Hypothalamus (tissue), 51 donors: ENCODE results near the gene VPS9D1.

ENCODE experiments used
- DNase-seq, 51 donors: peaks; one replicate each; lab custom pipeline; 2025; lab: John Stamatoyannopoulos, UW

The VPS9D1 gene

DNA sequence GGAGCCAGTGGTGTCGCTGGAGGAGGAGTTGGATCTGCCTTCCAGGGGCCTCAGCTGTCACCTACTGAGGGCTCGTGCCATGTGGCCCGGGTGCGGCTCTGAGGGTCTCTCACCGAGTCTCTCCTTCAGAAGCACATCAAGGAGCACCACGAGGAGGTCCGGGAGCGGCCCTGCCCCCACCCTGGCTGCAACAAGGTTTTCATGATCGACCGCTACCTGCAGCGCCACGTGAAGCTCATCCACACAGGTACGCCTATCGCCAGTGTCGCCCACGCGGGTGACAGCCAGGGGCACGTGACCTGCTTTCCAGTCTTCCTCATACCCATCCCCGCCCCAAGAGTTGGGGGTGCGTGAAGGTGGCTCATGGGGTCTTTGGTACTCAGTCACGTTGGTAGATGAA lies 13.1 kb upstream of the VPS9D1 start:
- DNase-seq = no peak

DNA sequence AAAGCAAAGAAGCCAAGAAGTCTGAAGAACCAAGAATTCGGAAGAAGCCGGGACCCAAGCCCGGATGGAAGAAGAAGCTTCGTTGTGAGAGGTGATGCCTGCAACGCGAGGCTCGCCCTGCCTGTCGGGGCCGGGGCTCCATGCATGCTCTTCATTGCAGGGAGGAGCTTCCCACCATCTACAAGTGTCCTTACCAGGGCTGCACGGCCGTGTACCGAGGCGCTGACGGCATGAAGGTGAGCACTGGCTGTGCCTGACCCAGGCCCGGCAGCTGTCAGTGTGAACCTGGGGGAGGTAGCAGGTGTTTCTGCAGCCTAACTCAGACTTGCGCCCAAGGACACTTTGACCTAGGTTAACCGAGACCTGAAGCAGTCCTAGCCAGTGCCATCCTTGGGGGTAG lies 12.6 kb upstream of the VPS9D1 start:
- no peak for DNase-seq

DNA sequence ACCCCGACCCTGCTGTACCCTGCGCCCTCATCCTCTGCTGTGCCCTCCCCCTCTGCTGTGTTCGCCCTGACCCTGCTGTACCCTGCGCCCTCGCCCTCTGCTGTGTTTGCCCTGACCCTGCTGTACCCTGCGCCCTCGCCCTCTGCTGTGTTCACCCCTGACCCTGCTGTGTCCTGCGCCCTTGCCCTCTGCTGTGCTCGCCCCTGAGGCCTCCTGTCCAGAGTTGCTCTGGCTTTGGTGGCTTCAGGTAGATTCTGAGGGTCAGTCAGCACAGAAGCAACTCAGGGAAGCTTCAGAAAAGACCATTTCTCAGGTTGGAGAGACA lies 12.2 kb upstream of the VPS9D1 start:
- no peak for DNase-seq

DNA sequence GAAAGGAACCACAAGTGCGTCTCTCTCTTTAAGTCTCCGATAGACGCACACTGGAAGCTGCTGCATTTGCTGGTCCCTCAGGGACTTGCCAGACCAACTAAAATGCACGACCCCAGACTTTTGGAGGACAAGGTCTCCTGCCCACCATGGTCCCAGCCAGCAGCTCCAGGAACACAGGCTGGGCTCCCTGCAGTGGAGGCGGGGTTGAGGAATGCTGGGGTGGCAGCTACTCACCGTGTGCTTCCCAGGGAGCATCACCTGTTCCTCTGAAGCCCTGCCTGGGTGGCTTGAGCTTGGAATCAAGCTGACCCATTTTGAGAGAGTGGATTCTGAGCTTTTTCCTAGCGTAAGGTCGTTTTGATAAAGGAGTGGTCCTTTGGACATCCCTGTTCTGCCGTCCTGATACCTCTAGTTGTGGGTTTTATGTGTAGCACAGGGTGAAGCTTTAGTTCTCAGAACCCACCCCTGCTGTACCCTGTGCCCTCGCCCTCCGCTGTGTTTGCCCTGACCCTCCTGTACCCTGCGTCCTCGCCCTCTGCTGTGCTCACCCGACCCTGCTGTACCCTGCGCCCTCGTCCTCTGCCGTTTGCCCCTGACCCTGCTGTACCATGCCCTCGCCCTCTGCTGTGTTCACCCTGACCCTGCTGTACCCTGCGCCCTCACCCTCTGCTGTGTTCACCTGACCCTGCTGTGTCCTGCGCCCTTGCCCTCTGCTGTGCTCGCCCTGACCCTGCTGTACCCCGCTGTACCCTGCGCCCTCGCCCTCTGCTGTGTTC lies 11.6 kb upstream of the VPS9D1 start:
- no peak for DNase-seq

DNA sequence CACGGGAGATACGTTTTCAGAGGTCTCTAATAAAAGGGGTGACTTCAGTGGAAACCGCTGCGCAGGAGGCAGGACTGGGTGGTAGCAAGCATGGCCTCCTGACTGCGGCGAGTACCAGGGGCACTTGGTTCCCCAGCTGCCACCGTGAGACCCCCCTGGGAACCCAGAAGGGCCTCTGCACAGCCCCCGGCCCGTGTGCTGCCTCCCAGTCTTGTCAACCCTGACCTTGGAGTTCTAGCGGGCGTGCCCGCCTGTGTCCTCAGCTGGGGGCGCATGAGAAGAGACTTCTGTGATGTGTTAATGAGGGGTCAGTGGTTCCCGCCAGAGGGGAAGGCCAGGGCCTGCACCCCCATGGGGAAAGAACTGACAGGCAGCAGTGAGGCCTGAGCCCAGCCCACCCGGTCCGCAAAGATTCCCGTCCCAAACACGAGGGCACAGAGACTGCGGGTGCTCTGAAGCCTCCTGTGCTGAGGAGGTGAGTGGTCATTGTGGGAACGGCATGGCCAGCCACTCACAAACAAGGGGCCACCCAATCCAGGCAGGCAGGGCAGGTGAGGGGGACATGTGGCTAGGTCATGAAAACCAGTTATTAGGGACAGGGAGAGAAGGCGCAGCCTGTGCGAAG lies 10.0 kb upstream of the VPS9D1 start:
- DNase-seq = no peak

DNA sequence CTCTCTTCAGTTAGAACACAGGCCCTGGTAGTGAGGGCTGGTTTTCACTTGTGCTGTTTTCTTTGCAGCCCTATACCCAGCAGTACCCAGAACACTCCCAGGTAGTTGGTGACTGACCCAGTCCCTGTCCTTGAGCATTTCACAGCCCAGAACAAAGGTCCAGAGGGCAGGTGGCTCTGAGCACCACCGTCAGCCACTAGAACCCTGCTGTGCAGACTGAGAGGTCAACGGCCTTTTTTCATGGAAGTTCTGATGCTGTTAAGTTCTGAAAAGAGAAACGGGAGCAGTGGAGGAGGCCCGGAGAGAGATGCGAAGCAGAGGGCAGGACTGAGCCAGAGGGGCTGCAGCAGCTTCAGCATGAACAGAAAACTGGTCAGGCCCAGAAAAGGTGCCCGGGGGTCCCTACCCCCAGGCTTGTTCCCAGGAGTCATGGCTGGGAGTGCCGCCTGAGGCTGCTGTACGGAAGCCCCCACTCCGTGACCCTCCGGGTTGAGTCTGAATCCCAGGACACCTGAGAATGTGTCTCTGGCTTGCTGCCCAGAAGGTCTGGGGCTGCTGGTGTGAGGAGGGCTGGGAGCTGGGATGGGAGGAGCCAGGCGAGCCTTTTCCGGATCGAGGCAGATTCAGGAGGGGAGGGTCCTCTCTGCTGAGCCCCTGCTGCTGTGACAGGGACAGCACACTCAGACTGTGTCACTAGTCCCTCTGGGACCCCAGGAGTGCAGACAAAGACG lies 9.3 kb upstream of the VPS9D1 start:
- no peak for DNase-seq

DNA sequence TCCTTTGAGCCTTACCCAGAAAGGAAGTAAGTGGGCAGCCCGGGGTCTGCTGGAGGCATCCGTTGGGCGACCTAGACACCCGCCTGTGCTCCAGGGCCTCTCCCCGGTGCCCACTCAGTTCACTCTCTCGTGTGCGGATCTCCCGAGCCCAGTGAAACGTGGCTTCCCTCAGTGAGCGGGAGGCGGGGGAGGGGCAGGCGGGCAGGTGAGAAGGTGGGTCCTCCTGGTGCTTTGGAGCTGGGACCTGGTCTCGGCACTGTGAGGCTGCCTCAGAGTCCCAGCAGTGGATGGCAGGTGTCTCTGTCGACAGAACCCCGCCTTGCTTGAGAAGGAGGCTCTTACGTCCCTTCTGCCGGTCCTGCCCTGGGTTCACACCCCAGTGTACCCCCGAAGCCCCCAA lies 8.6 kb upstream of the VPS9D1 start:
- no peak for DNase-seq

DNA sequence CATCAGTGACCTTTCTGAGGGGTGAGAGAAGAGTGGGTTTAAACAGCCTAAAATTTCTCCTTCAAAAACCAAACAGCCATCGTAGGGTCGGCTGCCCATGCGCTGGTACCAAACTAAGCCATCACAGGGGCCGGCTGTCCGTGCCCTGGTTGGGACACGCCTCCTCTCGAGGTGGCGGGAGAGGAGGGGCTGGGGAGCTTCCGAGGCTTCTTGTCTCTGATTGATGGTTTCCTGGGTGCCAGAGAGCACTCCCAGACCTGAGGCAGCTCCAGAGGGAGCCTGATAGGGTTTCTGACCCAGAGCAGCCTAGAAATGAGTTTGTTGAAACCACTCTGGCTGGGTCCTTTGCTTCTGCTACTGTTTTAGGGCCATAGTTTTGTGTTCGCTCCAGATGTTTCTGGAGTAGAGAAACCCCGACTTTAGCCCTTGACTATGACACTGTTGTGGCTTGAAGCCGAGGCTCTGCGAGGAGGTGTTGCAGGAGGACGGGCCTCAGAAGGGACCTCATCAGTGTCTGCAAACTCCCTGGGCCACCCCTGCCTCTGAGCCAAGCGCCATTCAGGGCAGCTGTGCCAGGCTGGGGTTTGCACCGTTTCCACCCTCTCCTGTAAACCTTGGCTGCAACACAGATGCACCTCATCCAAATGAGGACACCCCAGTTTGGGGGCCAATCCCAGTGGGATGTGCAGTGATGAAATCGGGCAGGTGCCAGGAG lies 6.9 kb upstream of the VPS9D1 start:
- no peak for DNase-seq

DNA sequence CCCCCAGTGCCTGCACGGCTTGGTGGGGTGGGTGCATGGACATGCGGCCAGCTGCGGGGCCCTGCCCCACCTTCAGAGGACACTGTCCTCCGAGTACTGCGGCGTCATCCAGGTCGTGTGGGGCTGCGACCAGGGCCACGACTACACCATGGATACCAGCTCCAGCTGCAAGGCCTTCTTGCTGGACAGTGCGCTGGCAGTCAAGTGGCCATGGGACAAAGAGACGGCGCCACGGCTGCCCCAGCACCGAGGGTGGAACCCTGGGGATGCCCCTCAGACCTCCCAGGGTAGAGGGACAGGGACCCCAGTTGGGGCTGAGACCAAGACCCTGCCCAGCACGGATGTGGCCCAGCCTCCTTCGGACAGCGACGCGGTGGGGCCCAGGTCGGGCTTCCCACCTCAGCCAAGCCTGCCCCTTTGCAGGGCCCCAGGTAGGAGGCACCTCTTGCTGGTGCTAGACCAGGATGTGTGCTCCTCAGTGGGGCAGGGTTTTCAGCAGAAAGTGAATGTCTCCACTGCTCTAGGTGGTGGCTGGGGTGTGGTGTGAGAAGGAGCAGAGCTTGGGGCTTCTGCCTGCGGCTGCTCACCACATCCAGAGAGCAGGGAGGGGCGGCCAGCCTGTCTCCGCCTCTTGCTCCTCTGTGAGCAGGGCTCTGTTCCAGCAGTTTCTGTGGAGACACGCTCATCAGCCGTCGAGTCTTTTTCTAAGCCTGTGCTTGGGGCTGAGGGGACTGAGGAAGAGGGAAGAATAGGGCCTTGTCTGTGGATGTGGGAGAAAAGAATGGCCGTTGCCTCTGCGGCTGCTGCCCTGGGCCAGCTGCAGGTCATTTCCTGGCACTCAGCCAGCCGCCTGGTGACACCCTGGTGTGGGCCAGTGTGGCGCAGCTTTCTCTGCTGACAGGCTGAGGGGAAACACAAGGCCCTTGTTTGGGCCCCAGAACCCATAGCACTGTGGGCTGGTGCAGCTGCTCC lies 2.9 kb upstream of the VPS9D1 start:
- DNase-seq = peak; percentile 43 to 98 (median 91)

DNA sequence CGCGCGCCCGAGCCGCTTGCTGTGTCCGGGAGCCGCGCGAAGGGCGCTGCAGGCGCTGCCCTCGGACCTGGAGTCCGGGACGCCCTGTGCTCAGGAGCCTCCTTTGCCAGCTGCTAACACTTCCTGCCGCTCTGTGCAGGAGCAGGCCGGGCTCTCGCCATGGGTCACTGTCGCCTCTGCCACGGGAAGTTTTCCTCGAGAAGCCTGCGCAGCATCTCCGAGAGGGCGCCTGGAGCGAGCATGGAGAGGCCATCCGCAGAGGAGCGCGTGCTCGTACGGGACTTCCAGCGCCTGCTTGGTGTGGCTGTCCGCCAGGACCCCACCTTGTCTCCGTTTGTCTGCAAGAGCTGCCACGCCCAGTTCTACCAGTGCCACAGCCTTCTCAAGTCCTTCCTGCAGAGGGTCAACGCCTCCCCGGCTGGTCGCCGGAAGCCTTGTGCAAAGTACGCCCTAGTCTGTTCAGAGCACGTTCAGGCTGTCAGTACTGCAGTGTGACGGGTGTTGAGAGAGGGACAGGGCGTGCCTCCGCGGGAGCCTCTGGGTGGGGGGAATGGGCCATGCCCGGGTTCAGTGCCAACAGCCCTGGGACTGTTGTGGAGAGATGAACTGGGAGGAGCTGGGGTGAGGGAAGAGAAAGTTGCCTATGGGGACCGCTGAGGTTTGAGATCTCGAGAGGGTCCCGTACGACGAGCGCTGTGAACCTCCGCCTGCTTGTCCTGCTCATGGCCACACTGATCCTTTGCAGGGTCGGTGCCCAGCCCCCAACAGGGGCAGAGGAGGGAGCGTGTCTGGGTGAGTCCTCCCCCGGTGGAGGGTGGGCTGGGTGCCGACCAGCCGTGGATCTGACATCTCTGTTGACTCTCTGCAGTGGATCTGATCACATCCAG lies 1.9 kb upstream of the VPS9D1 start:
- peak in 29 of 51 donors; percentile 21 to 72 (median 42) for DNase-seq

DNA sequence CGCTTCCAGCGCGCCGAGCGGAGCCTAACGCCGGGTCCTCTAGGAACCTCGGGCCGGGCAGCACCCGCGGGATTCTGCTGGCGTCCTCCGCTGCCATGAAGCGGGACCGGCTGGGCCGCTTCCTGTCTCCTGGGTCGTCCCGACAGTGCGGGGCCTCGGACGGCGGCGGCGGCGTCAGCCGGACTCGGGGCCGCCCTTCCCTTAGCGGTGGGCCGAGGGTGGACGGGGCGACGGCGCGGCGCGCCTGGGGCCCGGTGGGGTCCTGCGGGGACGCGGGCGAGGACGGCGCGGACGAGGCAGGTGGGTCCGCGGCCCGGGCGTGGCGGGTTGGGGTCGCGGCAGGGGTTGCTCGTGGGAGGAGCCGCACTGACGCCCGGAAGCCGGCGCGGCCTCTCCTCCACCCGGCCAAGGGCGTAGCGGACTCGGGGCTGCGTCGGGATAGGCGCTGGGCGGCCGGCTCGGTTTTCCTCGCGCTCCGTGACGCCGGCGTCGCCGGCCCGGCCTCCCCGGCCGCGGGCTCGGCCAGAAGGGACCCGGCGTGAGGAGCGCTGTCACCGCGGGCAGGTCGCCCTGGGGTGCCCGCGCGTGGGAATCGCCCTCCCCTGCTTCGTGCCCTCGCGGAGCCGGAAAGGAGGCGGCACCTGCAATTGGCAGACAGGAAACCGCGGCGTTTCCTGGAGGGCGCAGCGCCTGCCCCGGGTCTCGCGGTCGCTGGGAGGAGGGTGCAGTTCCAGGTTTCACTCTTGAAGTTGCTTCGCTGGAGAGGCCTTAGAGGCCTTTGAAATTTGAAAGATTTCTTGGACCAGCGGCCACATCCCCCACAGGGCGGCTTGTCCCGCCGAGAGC lies 1.1 kb upstream of the VPS9D1 start:
- peak in 22 of 51 donors; percentile 19 to 61 (median 38) for DNase-seq

DNA sequence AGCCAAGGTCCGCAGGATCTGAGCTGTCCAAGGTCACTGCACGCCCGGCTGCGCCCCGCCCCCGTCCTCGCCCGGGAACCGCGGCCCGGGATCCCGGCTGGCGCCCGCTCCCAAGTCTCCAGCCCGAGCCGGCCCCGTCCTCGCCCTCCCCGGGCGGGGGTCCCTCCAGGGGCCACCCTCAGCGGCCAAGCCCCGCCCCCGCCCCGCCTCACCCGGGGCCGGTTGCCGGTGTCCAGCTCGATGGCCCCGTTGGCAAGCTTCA lies 216 bp downstream of the VPS9D1 start:
- DNase-seq = peak in 21 of 51 donors; percentile 55 to 91 (median 68)

DNA sequence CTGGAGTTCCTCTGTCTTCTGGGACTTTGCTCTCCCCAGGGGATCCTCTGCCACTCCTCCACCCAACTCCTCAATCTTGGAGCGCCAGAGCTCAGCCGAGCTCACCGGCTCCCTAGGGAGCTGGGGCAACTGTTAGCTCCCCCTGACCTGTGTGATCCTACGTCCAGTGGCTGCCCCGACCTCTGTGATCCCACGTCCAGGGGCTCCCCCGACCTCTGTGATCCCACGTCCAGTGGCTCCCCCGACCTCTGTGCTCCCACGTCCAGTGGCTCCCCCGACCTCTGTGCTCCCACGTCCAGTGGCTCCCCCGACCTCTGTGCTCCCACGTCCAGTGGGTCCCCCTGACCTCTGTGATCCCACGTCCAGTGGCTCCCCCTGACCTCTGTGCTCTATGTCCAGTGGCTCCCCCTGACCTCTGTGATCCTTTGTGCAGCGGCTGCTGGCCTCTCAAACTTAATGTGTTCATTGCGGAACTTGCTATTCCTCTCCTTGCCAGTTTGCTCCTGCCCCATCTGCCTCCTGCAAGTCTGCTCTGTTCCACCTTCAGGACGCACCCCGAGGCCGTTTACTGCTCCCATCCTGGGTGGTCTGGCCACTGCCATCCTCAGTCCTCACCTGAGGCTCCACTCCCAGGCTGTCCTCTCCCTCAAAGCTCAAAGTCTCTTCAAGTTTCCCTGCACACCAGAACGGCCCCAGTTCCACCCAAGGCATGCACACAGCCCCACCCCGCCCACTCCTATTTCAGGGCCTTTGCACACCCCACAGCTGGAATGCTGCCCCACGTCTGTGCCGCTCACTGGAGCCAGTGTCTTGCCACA lies 2.8 kb downstream of the VPS9D1 start:
- DNase-seq = no peak

DNA sequence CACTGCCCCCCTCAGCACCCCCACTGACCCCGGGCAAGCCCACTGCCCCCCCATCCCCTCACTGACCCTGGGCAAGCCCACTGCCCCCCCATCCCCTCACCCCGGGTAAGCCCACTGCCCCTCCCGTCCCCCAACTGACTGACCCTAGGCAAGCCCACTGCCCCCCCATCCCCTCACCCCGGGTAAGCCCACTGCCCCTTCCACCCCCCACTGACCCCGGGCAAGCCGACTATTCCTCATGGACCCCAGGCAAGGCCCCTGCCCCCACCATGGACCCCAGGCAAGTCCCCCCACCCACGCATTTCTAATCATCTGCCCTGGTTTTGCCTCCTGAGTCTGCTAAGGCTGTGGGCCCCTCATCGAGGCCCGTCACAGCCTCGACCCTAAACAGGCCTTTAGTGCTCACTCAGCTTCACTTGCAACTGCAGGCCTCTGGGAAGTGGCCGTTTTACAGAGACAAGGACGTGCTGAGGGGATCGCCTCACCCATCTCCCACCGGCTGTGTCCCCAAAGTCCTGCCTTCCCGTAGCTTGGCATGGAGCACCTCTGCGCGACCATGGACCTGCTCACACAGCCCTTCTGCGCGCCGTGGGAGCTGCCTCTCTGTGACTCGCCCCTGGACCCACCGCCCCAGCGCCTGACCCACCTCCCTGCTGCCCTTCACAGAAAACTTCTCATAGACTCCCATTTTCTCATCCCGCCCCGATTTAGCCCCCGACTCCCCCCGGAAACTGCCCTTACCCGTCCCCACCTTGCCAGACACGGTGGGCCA lies 3.6 kb downstream of the VPS9D1 start:
- DNase-seq = no peak

DNA sequence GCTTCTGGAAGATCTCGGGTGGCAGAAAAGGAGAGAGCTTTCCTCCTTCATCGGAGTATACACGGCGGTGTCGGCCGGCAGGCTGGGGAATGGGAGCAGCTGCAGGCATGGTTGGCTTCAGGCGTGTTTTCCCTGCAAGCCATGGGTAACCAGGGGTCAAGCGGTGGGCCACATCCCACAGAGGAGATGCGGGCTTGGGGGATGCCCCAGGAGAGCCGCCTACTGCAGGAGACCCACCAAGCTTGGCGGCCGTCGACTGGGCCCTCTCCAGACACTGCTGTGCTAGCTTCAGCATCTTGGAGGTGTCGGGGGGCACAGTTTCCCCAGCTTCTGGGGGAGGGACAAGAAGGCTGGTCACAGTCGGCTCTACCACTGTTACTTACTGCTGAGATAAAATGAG lies 4.2 kb downstream of the VPS9D1 start:
- DNase-seq = no peak

DNA sequence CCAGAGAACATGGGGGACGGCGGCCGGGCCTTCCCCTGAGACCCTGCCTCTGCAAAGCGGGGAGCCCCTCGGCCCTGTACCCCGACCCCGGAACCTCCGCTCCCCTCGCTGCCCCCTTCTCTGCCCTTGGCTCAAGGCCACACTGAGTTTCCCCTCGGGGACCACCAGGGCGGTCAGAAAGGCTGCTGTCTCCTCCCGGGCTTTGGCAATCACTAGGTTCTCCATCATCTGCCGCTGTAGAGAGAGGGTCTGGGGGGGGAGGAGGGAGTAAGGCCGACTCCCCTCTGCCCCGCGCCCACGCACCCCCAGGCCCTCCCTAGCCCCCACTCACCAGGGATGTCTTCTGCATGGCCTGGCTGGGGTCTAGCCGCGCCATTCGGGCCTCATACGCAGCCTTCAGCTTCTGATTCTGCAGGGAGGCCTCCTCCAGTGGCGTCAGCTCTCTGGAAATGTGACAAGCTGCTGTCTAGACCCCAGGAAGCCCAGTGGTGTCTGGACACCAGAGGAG lies 8.4 kb downstream of the VPS9D1 start:
- no peak for DNase-seq
